GM21528 (cell line): Measurements from ENCODE around the gene UBA1.

ENCODE experiments used
- ATAC-seq: cut with Tn5 transposase; IDR thresholded peaks from one replicate; pipeline ENCODE4 v1.9.1; 2021; ENCODE audit warnings: mild to moderate bottlenecking, moderate library complexity; ENCODE audit not compliant: unreplicated experiment, low FRiP score

UBA1 gene

GRCh38 chrX:47169726-47170515 lies 23.7 kb upstream of the UBA1 start:
- no peak for ATAC-seq

DNA sequence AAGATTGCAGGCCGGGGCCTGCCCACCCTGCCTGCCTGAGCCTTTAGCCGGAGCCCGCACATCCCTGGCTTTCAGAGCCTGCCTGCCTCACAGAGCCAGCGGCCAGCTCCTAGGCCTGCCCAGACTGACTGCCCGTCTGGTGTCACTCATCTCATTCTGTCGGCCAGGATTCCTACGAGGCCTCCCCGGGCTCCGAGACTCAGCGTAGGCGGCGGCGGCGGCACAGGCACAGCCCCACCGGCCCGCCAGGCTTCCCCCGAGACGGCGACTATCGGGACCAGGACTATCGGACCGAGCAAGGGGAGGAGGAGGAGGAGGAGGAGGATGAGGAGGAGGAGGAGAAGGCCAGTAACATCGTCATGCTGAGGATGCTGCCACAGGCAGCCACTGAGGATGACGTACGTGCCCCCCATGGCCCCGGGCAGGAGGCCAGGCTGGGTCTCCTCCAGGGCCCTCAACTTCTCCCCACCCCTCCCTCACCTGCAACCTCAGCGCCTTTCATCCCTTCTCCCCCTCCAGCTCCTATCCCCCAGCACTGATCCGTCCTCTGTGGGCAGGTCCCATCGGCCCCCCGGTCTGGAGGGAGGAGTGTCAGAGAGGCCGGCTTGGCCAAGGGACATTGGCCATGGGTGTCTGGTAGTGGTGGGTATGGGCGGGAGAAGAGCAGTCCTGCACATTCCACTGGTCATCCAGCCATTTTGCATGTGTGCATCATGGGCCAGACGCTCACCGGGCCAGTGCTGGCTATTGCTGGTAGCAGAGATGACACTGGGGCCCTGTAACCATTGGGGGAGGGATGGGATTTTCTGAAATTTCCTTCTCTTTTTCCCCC lies 22.6 kb upstream of the UBA1 start:
- ATAC-seq: no peak

- ATAC-seq: no peak
Measured at GRCh38 chrX:47171996-47172395, 21.6 kb upstream of the UBA1 start.

- ATAC-seq: no peak
Measured at GRCh38 chrX:47172549-47172948, 21.1 kb upstream of the UBA1 start.

DNA sequence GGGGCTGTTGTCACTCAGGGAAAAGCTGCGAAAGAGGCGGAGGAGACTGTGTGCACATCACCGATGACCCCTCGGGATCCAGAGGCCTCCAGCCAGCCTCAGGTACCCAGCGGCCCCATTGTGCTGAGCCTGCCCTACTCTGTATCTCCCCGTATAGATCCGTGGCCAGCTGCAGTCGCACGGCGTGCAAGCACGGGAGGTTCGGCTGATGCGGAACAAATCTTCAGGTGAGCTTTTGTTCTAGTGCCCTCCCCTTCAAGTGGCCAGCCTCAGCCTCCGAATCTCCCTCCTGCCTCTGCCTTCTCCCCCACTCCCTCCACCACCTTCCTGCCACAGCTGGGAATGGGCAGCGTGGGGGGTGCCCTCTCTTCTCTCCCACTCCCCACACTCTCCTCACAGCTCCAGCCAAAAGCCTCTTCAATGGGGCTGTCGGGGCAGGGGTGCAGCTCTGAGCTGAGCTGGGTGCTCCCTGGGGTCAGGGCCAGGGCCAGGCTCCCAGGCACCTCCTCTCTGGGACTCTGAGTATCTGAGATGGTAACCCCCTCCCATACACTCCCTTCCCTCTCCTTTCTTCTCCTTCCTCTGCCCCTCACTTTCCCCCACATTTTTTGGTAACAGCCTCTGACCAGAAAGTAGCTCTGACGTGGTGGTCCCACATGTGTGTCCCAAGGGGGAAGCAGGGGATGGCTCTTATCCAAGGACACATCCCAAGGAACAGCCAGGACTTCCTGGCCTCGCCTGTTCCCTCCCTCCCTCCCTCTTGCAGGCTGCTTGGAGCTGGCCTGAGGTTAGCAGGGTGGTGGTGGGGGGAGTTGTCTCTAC lies 20.4 kb upstream of the UBA1 start:
- no peak for ATAC-seq

DNA sequence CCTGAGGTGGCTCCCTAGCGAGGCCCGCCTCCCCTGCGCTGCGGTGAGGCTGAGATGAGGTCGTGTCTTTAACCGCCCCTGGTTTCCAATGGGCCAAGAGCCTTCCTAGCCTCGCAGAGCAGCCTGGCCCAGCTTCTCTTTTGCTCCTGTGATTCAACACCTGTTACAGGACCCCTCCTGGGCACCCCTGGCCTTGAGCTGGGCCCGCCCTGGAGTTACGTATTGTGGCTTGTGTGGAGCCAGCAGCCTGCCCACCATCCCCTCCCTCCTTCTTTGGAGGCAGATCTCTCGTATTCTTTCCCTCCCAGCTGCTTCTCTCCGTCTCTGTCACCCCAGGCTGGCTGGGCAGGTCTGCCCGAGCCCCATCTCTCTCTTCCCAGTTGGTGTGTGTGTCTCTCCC lies 19.3 kb upstream of the UBA1 start:
- no peak for ATAC-seq

DNA sequence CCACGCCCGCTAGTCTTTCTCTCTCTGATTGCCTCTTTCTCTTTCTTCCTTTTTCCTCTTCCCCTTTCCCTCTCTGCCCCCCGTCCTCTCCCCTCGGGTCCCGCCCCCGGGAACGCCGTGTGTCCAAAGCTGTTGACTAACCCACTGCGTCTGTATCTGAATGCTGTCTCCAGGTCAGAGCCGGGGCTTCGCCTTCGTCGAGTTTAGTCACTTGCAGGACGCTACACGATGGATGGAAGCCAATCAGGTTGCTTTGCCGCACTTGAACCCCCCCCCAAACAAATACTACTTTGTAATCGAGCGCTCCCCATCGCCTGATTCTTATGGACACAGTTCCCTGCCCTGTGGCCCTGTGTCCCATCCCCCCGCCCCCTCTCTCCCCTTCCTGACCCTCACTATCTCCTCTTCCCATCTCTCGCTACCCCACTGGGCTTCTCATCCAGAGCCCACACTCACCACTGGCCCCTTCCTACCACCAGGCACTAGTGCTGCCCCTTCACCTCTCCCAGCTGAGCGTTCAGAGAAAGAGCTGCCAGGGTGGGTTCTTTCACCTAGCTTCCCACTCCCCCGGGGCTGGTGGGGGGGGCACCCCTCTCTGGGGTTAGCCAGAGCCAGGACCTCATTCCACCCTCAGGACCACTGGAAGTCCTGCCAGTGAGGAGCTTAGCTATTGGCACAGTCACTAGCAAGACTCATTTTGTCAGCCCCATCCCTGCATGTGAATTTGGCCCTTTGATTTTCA lies 18.6 kb upstream of the UBA1 start:
- no peak for ATAC-seq

GRCh38 chrX:47175588-47175980 lies 18.0 kb upstream of the UBA1 start:
- ATAC-seq: no peak

- no peak for ATAC-seq
Measured at GRCh38 chrX:47176101-47176740, 17.4 kb upstream of the UBA1 start.

DNA sequence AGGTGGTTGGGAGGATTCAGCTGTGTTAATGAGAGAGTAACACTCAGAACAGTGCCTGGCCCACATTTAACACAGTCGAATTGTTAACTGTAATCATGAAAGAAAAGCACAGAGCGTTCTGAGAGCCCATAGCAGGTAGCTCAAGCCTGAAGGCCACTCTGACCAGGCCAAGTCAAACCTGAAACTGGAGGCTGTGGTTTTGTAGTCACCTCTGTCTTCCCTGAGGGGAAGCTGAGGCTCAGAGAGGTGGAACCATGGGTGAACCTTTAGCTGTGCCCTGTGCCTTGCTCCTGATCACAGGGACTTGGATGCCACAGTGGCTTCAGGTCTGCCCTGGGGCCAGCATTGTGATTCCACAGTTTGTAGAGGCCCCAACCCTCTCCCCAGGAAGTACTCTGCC lies 16.6 kb upstream of the UBA1 start:
- ATAC-seq: no peak

- ATAC-seq: no peak
Measured at GRCh38 chrX:47178337-47178736, 15.3 kb upstream of the UBA1 start.

- ATAC-seq: no peak
Measured at GRCh38 chrX:47179221-47179927, 14.3 kb upstream of the UBA1 start.

DNA sequence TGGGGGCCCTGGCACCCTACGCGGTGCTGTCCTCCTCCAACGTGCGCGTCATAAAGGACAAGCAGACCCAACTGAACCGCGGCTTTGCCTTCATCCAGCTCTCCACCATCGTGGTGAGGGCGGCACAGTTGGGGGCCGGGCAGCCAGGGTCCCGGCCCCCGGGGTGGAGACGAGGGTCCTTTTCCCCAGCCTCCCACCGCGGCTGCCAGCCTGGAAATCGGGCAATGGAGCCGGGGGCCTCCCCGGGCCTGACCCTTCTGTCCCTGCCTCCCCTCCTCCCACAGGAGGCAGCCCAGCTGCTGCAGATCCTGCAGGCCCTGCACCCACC lies 13.7 kb upstream of the UBA1 start:
- ATAC-seq: no peak

DNA sequence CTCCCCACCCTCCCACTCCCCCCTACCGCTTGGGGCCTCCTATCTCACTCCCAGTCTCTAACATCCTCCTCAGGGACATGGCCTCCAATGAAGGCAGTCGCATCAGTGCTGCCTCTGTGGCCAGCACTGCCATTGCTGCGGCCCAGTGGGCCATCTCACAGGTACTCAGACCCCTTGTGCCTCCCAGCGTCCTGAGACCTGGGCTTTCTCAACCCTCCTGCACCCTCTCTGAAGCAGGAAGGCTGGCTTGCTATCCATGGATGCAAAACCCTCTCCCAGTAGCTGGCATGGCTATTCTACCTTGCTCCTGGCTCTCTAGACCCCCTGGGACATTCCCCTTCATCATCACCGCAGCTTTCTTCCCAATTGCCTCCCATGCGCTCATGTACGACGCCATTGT lies 13.3 kb upstream of the UBA1 start:
- no peak for ATAC-seq

- no peak for ATAC-seq
Measured at GRCh38 chrX:47181301-47181700, 12.3 kb upstream of the UBA1 start.

DNA sequence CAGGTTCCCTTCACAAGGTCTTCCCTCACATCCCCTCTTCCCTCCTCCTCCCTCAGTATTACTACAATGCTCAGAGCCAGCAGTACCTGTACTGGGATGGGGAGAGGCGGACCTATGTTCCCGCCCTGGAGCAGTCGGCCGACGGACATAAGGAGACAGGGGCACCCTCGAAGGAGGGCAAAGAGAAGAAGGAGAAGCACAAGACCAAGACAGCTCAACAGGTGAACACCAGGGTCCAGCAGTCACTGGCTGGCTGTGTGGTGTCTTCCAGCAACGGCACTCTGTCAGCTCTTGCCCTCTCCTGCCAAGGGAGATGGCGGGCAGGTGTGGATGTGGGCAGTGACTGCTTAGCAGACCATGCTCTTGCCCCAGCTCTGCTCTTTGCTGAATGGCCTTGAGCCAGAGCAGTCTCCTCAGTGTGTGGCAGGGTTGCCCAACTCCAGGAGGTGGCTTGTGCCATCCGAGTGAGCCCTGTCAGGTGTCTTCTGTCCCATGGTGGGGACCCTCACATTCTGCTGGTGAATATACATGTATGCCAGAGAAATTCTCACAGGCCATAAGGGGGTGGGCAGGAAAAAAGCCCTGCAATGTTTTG lies 11.4 kb upstream of the UBA1 start:
- ATAC-seq: no peak

GRCh38 chrX:47184486-47184885 lies 9.1 kb upstream of the UBA1 start:
- no peak for ATAC-seq

GRCh38 chrX:47185241-47185640 lies 8.4 kb upstream of the UBA1 start:
- ATAC-seq: no peak

DNA sequence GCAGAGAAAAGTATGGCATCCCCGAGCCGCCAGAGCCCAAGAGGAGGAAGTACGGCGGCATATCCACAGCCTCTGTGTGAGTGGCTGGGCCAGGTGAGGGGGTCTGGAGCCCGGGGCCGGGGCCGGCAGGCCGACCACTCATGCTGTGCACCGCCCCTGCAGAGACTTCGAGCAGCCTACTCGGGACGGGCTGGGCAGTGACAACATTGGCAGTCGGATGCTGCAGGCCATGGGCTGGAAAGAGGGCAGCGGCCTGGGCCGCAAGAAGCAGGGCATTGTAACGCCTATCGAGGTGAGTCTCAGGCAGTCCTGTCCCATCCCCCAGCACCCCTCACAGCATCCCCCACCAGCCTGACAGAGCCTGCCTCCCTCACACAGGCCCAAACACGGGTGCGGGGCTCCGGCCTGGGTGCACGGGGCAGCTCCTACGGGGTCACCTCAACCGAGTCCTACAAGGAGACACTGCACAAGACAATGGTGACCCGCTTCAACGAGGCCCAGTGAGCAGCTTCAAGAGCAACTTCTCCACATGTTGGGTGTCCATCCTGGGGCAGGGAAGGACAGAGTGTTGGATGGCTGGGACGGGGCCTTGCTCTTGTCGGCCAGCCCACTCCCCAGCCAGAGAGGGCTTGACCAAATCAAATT lies 7.4 kb upstream of the UBA1 start:
- ATAC-seq: no peak
